Lower lobe of right lung (tissue), 2 donors: ENCODE data around the gene GOPC. TPM values are rescaled to one million over a fixed set of nuclear protein-coding genes. Genes with fewer than 3 reads are reported as not detected.
"Not testable (repeated sequence)": the region's sequence is repeated elsewhere in the genome, so short reads cannot be mapped to it uniquely, and the experiment has no call there.

Experiments
- ATAC-seq, 2 donors: fragments of 200-7000 bp; cut with Tn5 transposase; one replicate each; pipeline ENCODE4 v1.9.1; 2020 to 2022; ENCODE audit warnings: mild to moderate bottlenecking in 2 of 2, moderate library complexity in 2 of 2
- DNase-seq: peaks from one replicate; pipeline ENCODE4 v3.0.0-alpha.2; 2020
- H3K27ac ChIP-seq: fragments of 200-600 bp; one replicate; pipeline ENCODE4 v1.8.0; 2022
- H3K27me3 ChIP-seq: fragments of 200-600 bp; one replicate; pipeline ENCODE4 v1.8.0; 2022; ENCODE audit warnings: low read depth
- H3K36me3 ChIP-seq: fragments of 200-600 bp; one replicate; pipeline ENCODE4 v1.8.0; 2022; ENCODE audit warnings: mild to moderate bottlenecking
- H3K4me1 ChIP-seq: fragments of 200-600 bp; one replicate; pipeline ENCODE4 v1.8.0; 2022
- H3K4me3 ChIP-seq: fragments of 200-600 bp; one replicate; pipeline ENCODE4 v1.8.0; 2022; ENCODE audit warnings: mild to moderate bottlenecking
- H3K9me3 ChIP-seq: fragments of 200-600 bp; one replicate; pipeline ENCODE4 v1.8.0; 2022
- CTCF ChIP-seq: fragments of 200-600 bp; IDR thresholded peaks from one replicate; pipeline ENCODE4 v1.8.0; 2022; ENCODE audit warnings: antibody characterized with exemption, mild to moderate bottlenecking
- intact Hi-C: fragments of 100-400 bp; cut with DNase I; formaldehyde crosslinking; loops from one replicate; pipeline ENCODE4 v1.11.0; 2022
- long read RNA-seq: library from polyadenylated mRNA; unstranded; transcript quantifications from one replicate; pipeline ENCODE4 v2.0.0, GENCODE V29; 2021
- total RNA-seq: library from RNA; stranded (reverse); fragmentation: NEBNext Ultra II Directional; extraction: Animal tissue kit (Norgen Biotek cat#: 25700); gene quantifications from one replicate; pipeline ENCODE4 v1.2.1, GENCODE V29; 2021
- donor health status: DM: no; HTN: yes; CAD: no; lungs with severe emphysema.

Gene GOPC
- 22.4 TPM for total RNA-seq
- long read RNA-seq, full-length matches to known transcripts = 29 of 55 reads
- long read RNA-seq, partial matches to known transcripts = 15 of 55 reads
- long read RNA-seq, other reads (novel, unspliced or antisense) = 11 of 55 reads

- no peaks in the 10 kb centered on the region for H3K36me3 ChIP-seq
- H3K27me3 ChIP-seq = no peaks in the 10 kb centered on the region
- peak within 1 kb of the TSS; percentile 89 for H3K4me3 ChIP-seq
- H3K27ac ChIP-seq = peak within 1 kb of the TSS; percentile 84
- ATAC-seq (peak; percentile 99), DNase-seq (peak; percentile 97)
- H3K4me1 ChIP-seq = peaks cover 35% of the 10 kb centered on the region
- peak; percentile 21 for TF ChIP-seq CTCF
- intact Hi-C loops = no loop called here
- no peaks in the 10 kb centered on the region for H3K9me3 ChIP-seq
Observed at GRCh38 chr6:117602151-117602898, at the start of gene GOPC. Gene GOPC (minus strand): TSS chr6:117602511. CDS start chr6:117602288, 223 bp downstream.

GRCh38 chr6:117651984-117652383, 49.7 kb upstream of the GOPC start:
- H3K9me3 ChIP-seq, H3K27me3 ChIP-seq, ATAC-seq, H3K36me3 ChIP-seq, H3K4me1 ChIP-seq, H3K4me3 ChIP-seq, DNase-seq, H3K27ac ChIP-seq, intact Hi-C loops: not testable (repeated sequence)

- DNase-seq (no peak), ATAC-seq (no peak)
- H3K4me3 ChIP-seq = no peak overlapping the region
- no peaks in the 10 kb centered on the region for H3K36me3 ChIP-seq
- H3K27me3 ChIP-seq = no peaks in the 10 kb centered on the region
- no peak overlapping the region for H3K27ac ChIP-seq
- intact Hi-C loops = no loop called here
- H3K4me1 ChIP-seq = no peaks in the 10 kb centered on the region
- H3K9me3 ChIP-seq = no peaks in the 10 kb centered on the region
- TF ChIP-seq CTCF = no peak
Observed at GRCh38 chr6:117642976-117643375, 40.7 kb upstream of the GOPC start.

GRCh38 chr6:117637770-117638169, 35.5 kb upstream of the GOPC start:
- intact Hi-C loops = no loop called here
- no peak for TF ChIP-seq CTCF
- H3K9me3 ChIP-seq = no peaks in the 10 kb centered on the region
- no peak overlapping the region for H3K27ac ChIP-seq
- H3K36me3 ChIP-seq = no peaks in the 10 kb centered on the region
- H3K4me3 ChIP-seq = no peak overlapping the region
- no peaks in the 10 kb centered on the region for H3K27me3 ChIP-seq
- DNase-seq (no peak), ATAC-seq (no peak)
- no peaks in the 10 kb centered on the region for H3K4me1 ChIP-seq

GRCh38 chr6:117629119-117629660, 26.9 kb upstream of the GOPC start:
- no peak overlapping the region for H3K4me3 ChIP-seq
- no peak overlapping the region for H3K27ac ChIP-seq
- TF ChIP-seq CTCF = no peak
- intact Hi-C loops = no loop called here
- DNase-seq = no peak
- H3K9me3 ChIP-seq = peaks cover 18% of the 10 kb centered on the region
- H3K4me1 ChIP-seq = no peaks in the 10 kb centered on the region
- H3K36me3 ChIP-seq = no peaks in the 10 kb centered on the region
- H3K27me3 ChIP-seq = no peaks in the 10 kb centered on the region
- no peak for ATAC-seq

GRCh38 chr6:117627533-117627932, 25.2 kb upstream of the GOPC start:
- Histone ChIP-seq H3K27ac (no peak overlapping the region), H3K4me3 (no peak overlapping the region), H3K9me3 (peaks cover 18% of the 10 kb centered on the region), H3K4me1 (no peaks in the 10 kb centered on the region), H3K27me3 (no peaks in the 10 kb centered on the region), H3K36me3 (no peaks in the 10 kb centered on the region)
- no peak for ATAC-seq
- intact Hi-C loops = no loop called here
- DNase-seq = no peak
- TF ChIP-seq CTCF = no peak
